ENCODE data around the gene RETREG2. TPM values are rescaled to one million over a fixed set of nuclear protein-coding genes. Genes with fewer than 3 reads are reported as not detected.

Gene RETREG2
- polyA plus RNA-seq, 6 donors from 2014 or later = 54.7 to 113 (median 62.7) TPM

- peak overlapping the region; percentile 78 to 100 (median 88) for H3K4me3 Mint-ChIP-seq
- peaks cover 15 to 19% of the 10 kb centered on the region in 2 donors for H3K36me3 Mint-ChIP-seq
- no peaks in the 10 kb centered on the region for H3K27me3 Mint-ChIP-seq
- H3K9me3 Mint-ChIP-seq = no peaks in the 10 kb centered on the region
- peak overlapping the region in 3 of 6 donors; percentile 24 to 98 (median 79) for H3K27ac Mint-ChIP-seq
- peaks cover 39 to 50% (median 41%) of the 10 kb centered on the region in 3 donors for H3K4me1 Mint-ChIP-seq
- no peak for ATAC-seq (ENCODE audit: low read depth in 2 of 2)
- no peak for DNase-seq
Observed at GRCh38 chr2:219228911-219229304, 50.8 kb downstream of the RETREG2 start.

- Mint-ChIP-seq H3K27me3 (no peaks in the 10 kb centered on the region), H3K27ac (peak within 1 kb of the TSS; percentile 90 to 99 (median 98)), H3K4me3 (peak within 1 kb of the TSS; percentile 89 to 100 (median 98)), H3K9me3 (no peaks in the 10 kb centered on the region), H3K36me3 (peaks cover 20 to 23% of the 10 kb centered on the region in 2 donors), H3K4me1 (peaks cover 43 to 51% (median 43%) of the 10 kb centered on the region in 3 donors)
- ATAC-seq (ENCODE audit: low read depth in 2 of 2) (peak; percentile 96), DNase-seq (peak; percentile 99)
Observed at GRCh38 chr2:219229305-219230058, 51.4 kb downstream of the RETREG2 start, which contains the start of the genes ANKZF1 and ATG9A. Gene ANKZF1, plus strand, starts transcription at chr2:219229806. Its CDS starts 452 bp downstream, at chr2:219230258. Gene ATG9A, minus strand, starts transcription at chr2:219229636. Its CDS starts 1,612 bp downstream, at chr2:219228024.

- H3K9me3 Mint-ChIP-seq = no peaks in the 10 kb centered on the region
- H3K36me3 Mint-ChIP-seq = peaks cover 15 to 23% of the 10 kb centered on the region in 2 donors
- ATAC-seq (ENCODE audit: low read depth in 2 of 2) = peak; percentile 6 to 11
- peak overlapping the region; percentile 90 to 99 (median 98) for H3K27ac Mint-ChIP-seq
- peak; percentile 33 for DNase-seq
- H3K27me3 Mint-ChIP-seq = no peaks in the 10 kb centered on the region
- peak overlapping the region; percentile 89 to 100 (median 98) for H3K4me3 Mint-ChIP-seq
- H3K4me1 Mint-ChIP-seq = peaks cover 43 to 48% (median 47%) of the 10 kb centered on the region in 3 donors
Observed at GRCh38 chr2:219230059-219230540, 52.0 kb downstream of the RETREG2 start.

- Mint-ChIP-seq H3K27ac (peak overlapping the region in 2 of 6 donors; percentile 9 to 85), H3K36me3 (peaks cover 12 to 37% of the 10 kb centered on the region in 2 donors), H3K9me3 (no peaks in the 10 kb centered on the region), H3K4me3 (peak overlapping the region in 2 of 8 donors; percentile 5 to 31), H3K4me1 (peaks cover 26 to 30% (median 28%) of the 10 kb centered on the region in 3 donors), H3K27me3 (no peaks in the 10 kb centered on the region)
- no peak for ATAC-seq (ENCODE audit: low read depth in 2 of 2)
- DNase-seq = no peak
Observed at GRCh38 chr2:219234331-219234730, 56.3 kb downstream of the RETREG2 start.

Other genes with a start within 250 kb of the RETREG2 start
- gene CDK5R2, start 218.6 kb upstream of the RETREG2 start, polyA plus RNA-seq (ENCODE audit: low read depth in 6 of 6) = not detected
- gene FEV, start 193.1 kb upstream of the RETREG2 start, polyA plus RNA-seq (ENCODE audit: low read depth in 6 of 6) = not detected
- gene CRYBA2, start 184.9 kb upstream of the RETREG2 start, polyA plus RNA-seq (ENCODE audit: low read depth in 6 of 6) = not detected
- not detected for gene CFAP65, start 136.8 kb upstream of the RETREG2 start, polyA plus RNA-seq (ENCODE audit: low read depth in 6 of 6)
- not detected for gene IHH, start 117.4 kb upstream of the RETREG2 start, polyA plus RNA-seq (ENCODE audit: low read depth in 6 of 6)
- gene NHEJ1, start 17.5 kb upstream of the RETREG2 start, polyA plus RNA-seq (ENCODE audit: low read depth in 6 of 6) = 10 to 100 TPM; 24.8 to 31.5 (median 27.7) TPM
- under 1 TPM in 2 of 6 donors, not detected in 4; 0.18 to 0.24 TPM for gene SLC23A3, start 8.2 kb upstream of the RETREG2 start, polyA plus RNA-seq (ENCODE audit: low read depth in 6 of 6)
- gene CNPPD1, start 1.4 kb upstream of the RETREG2 start, polyA plus RNA-seq (ENCODE audit: low read depth in 6 of 6) = 100 to 1,000 TPM; 112 to 157 (median 133) TPM
- 10 to 100 TPM; 50.7 to 77.7 (median 57.9) TPM for gene ZFAND2B, start 28.5 kb downstream of the RETREG2 start, polyA plus RNA-seq (ENCODE audit: low read depth in 6 of 6)
- gene ABCB6, start 40.7 kb downstream of the RETREG2 start, polyA plus RNA-seq (ENCODE audit: low read depth in 6 of 6) = 1 to 10 TPM in 5 of 6 donors, not detected in 1; 2.1 to 6.4 (median 3.2) TPM
- gene ATG9A, start 51.4 kb downstream of the RETREG2 start, polyA plus RNA-seq (ENCODE audit: low read depth in 6 of 6) = 10 to 100 TPM; 12.6 to 25.4 (median 18.1) TPM
- 10 to 100 TPM; 22.4 to 45.5 (median 25.4) TPM for gene ANKZF1, start 51.5 kb downstream of the RETREG2 start, polyA plus RNA-seq (ENCODE audit: low read depth in 6 of 6)
- gene GLB1L, start 67.2 kb downstream of the RETREG2 start, polyA plus RNA-seq (ENCODE audit: low read depth in 6 of 6) = 1 to 10 TPM in 2 of 6 donors, under 1 TPM in 3, not detected in 1; 0.24 to 1.5 (median 1.00) TPM
- 10 to 100 TPM; 14.7 to 28.3 (median 21.9) TPM for gene STK16, start 67.2 kb downstream of the RETREG2 start, polyA plus RNA-seq (ENCODE audit: low read depth in 6 of 6)
- gene TUBA4B, start 75.0 kb downstream of the RETREG2 start, polyA plus RNA-seq (ENCODE audit: low read depth in 6 of 6) = not detected
- 100 to 1,000 TPM; 129 to 165 (median 149) TPM for gene TUBA4A, start 75.6 kb downstream of the RETREG2 start, polyA plus RNA-seq (ENCODE audit: low read depth in 6 of 6)
- gene DNAJB2, start 101.1 kb downstream of the RETREG2 start, polyA plus RNA-seq (ENCODE audit: low read depth in 6 of 6) = 10 to 100 TPM in 1 of 6 donors, 1 to 10 TPM in 5; 1.1 to 12.9 (median 8.8) TPM
- gene PTPRN, start 131.1 kb downstream of the RETREG2 start, polyA plus RNA-seq (ENCODE audit: low read depth in 6 of 6) = under 1 TPM in 4 of 6 donors, not detected in 2; 0.29 to 0.80 (median 0.59) TPM
- gene RESP18, start 154.5 kb downstream of the RETREG2 start, polyA plus RNA-seq (ENCODE audit: low read depth in 6 of 6) = not detected
- 10 to 100 TPM; 49.4 to 78.6 (median 56.3) TPM for gene DNPEP, start 209.6 kb downstream of the RETREG2 start, polyA plus RNA-seq (ENCODE audit: low read depth in 6 of 6)
- gene DES, start 240.1 kb downstream of the RETREG2 start, polyA plus RNA-seq (ENCODE audit: low read depth in 6 of 6) = not detected